Heart left ventricle (tissue), 16 donors: ENCODE data around the gene MYO7B. TPM values are rescaled to one million over a fixed set of nuclear protein-coding genes. Genes with fewer than 3 reads are reported as not detected.

Source experiments
- ATAC-seq, 4 donors: fragments of 200-7000 bp; cut with Tn5 transposase; one replicate each; pipeline ENCODE4 v1.9.1; 2020 to 2022; ENCODE audit warnings: moderate library complexity in 4 of 4, mild to moderate bottlenecking in 3 of 4, moderate number of reproducible peaks in 1 of 4
- DNase-seq, 5 donors: peaks; one replicate each; pipeline ENCODE4 v3.0.0-alpha.2; 2020
- H3K27ac ChIP-seq, 12 donors: fragments of 200-600 bp; sonication (generic) in 4 of 12; one replicate each; pipeline versions ENCODE4 v1.5.0 to v1.8.0; 2016 to 2022; ENCODE audit warnings: mild to moderate bottlenecking in 2 of 12
- H3K27me3 ChIP-seq, 9 donors: fragments of 200-600 bp; sonication (generic) in 2 of 9; one replicate each; pipeline versions ENCODE4 v1.5.1 to v1.8.0; 2016 to 2022; ENCODE audit warnings: mild to moderate bottlenecking in 3 of 9
- H3K36me3 ChIP-seq, 9 donors: fragments of 200-600 bp; sonication (generic) in 2 of 9; one replicate each; pipeline versions ENCODE4 v1.5.0 to v1.8.0; 2018 to 2022; ENCODE audit warnings: mild to moderate bottlenecking in 2 of 9
- H3K4me1 ChIP-seq, 12 donors: fragments of 200-600 bp; sonication (generic) in 4 of 12; one replicate each; pipeline versions ENCODE4 v1.5.0 to v1.8.0; 2016 to 2022; ENCODE audit warnings: mild to moderate bottlenecking in 3 of 12
- H3K4me3 ChIP-seq, 12 donors: fragments of 200-600 bp; sonication (generic) in 4 of 12; one replicate each; pipeline versions ENCODE4 v1.5.0 to v1.8.0; 2017 to 2022; ENCODE audit warnings: mild to moderate bottlenecking in 9 of 12, moderate library complexity in 4 of 12
- H3K9me3 ChIP-seq, 12 donors: fragments of 200-600 bp; sonication (generic) in 4 of 12; one replicate each; pipeline versions ENCODE4 v1.5.0 to v1.8.0; 2016 to 2022; ENCODE audit warnings: mild to moderate bottlenecking in 1 of 12
- POLR2A ChIP-seq, 2 donors: fragments of 450-650 bp; IDR thresholded peaks; one replicate each; pipeline ENCODE4 v1.6.1; 2017; ENCODE audit warnings: antibody characterized with exemption in 2 of 2, mild to moderate bottlenecking in 2 of 2, moderate library complexity in 2 of 2
- WGBS, 4 donors: extraction: QIAGEN DNeasy Blood & Tissue Kit in 2 of 4; methylation state at CpG; one replicate each; pipeline versions ENCODE4 v1.1.5 to v1.1.7; 2013 to 2018; 5-methylcytosine and 5-hydroxymethylcytosine counted together
- intact Hi-C, 10 donors: fragments of 100-400 bp; cut with DNase I; formaldehyde crosslinking; loops; one replicate each; pipeline versions ENCODE4 v1.11.1 to v1.14.2; 2022
- polyA plus RNA-seq, 2 donors: library from polyadenylated mRNA; stranded (reverse); fragments of 200-250 nt; gene quantifications; one replicate each; pipeline ENCODE4 v1.2.3, GENCODE V29; 2013
- total RNA-seq, 9 donors: library from RNA; depleted of rRNA in 2 of 9; stranded (reverse); fragments of >200 nt in 2 of 9; fragmentation: NEBNext Ultra II Directional in 3 of 9; extraction: Animal tissue kit (Norgen Biotek cat#: 25700) in 3 of 9; gene quantifications; one replicate each; pipeline versions ENCODE4 v1.1.0 to v1.2.4, GENCODE V29; 2016 to 2023
- TF ChIP-seq, protein P1 (sequence below), 12 donors: fragments of 200-600 bp; sonication (generic) in 4 of 12; IDR thresholded peaks; one replicate each; pipeline versions ENCODE4 v1.5.0 to v1.8.0; 2018 to 2022; ENCODE audit warnings: antibody characterized with exemption in 12 of 12, mild to moderate bottlenecking in 5 of 12
- donor health status: ischemic (EF 13 %, LVEDD 7.1; RV severe dilation, severe dysfunction).
- donor health status: healthy with polysubstance abuse.
- donor health status: DM: no; HTN: yes; CAD: no.
- donor health status: DM: no; HTN: no; CAD: no.
- donor health status: ischemic (EF 25% LVEDD 6.9; RV normal size, moderate dysfunction).
- donor health status: ischemic (EF 25% LVEDD 5.7; RV mildly dilated, moderate dysfunction).
- donor health status: healthy.
- donor health status: DM: yes; HTN: yes; CAD: no.
- donor health status: ischemic (EF 35%, LVEDD 5.7; RV mildly dilated, moderate dysfunction).
- donor health status: nonischemic (EF 11% LVEDD 7.7; RV severe dilation, severe dysfunction).
- donor health status: DM: yes; HTN: yes; CAD: no.
- donor health status: PGD.
- donor health status: ischemic (EF 29% LVEDD 5.4; RV normal size, mild dysfunction).
- donor health status: nonischemic (EF 23%, LVEDD 6.1; RV moderate dilation, normal function).

Gene MYO7B
- total and polyA plus RNA-seq, 11 donors = 0.20 to 2.1 (median 0.90) TPM

DNA sequence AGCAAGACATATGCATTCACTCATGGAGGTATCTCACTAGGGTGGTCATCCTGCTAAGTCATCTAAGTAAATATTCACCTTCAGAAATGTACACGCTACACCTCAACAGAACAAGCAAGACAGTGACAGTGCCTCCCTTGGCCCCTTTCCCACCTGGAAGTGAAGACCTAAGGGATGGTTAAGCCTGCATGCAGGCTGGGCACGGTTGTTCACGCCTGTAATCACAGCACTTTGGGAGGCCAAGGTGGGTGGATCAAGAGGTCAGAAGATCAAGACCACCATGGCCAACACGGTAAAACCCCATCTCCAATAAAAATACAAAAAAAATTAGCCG, 135.4 kb downstream of the MYO7B start:
- no peak for ATAC-seq
- Histone ChIP-seq H3K4me1 (peaks cover 0 to 80% (median 49%) of the 10 kb centered on the region in 12 donors), H3K36me3 (peaks cover 0 to 4% (median 2%) of the 10 kb centered on the region in 9 donors), H3K27me3 (peaks cover 0 to 23% (median 0%) of the 10 kb centered on the region in 9 donors), H3K27ac (peak overlapping the region in 6 of 12 donors; percentile 3 to 99 (median 94)), H3K9me3 (peaks cover 0 to 11% (median 0%) of the 10 kb centered on the region in 12 donors), H3K4me3 (peak overlapping the region in 1 of 12 donors; percentile 83)
- no peak for DNase-seq
- intact Hi-C loops = loop anchor here in 3 of 10 donors (5.0 to 10.0 kb wide), 2 partner anchors 34 to 76 kb away; no protein-coding TSS in a partner anchor
- TF ChIP-seq POLR2A (IDR thresholded peaks at IDR 0.05) = no peak
- TF ChIP-seq, protein P1, sequence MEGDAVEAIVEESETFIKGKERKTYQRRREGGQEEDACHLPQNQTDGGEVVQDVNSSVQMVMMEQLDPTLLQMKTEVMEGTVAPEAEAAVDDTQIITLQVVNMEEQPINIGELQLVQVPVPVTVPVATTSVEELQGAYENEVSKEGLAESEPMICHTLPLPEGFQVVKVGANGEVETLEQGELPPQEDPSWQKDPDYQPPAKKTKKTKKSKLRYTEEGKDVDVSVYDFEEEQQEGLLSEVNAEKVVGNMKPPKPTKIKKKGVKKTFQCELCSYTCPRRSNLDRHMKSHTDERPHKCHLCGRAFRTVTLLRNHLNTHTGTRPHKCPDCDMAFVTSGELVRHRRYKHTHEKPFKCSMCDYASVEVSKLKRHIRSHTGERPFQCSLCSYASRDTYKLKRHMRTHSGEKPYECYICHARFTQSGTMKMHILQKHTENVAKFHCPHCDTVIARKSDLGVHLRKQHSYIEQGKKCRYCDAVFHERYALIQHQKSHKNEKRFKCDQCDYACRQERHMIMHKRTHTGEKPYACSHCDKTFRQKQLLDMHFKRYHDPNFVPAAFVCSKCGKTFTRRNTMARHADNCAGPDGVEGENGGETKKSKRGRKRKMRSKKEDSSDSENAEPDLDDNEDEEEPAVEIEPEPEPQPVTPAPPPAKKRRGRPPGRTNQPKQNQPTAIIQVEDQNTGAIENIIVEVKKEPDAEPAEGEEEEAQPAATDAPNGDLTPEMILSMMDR (IDR thresholded peaks at IDR 0.05) = no peak
- WGBS, 4 donors = 71 to 84% (median 80%) methylated on average over 5 of the region's 5 CpGs

GRCh38 chr2:127671557-127672302, 136.2 kb downstream of the MYO7B start:
- intact Hi-C loops = loop anchor here in 3 of 10 donors (5.0 to 10.0 kb wide), 2 partner anchors 34 to 77 kb away; no protein-coding TSS in a partner anchor
- peaks cover 0 to 27% (median 0%) of the 10 kb centered on the region in 9 donors for H3K27me3 ChIP-seq
- H3K27ac ChIP-seq = peak overlapping the region; percentile 88 to 100 (median 96)
- peaks cover 0 to 81% (median 50%) of the 10 kb centered on the region in 12 donors for H3K4me1 ChIP-seq
- ATAC-seq (peak in 1 of 4 donors; percentile 3), DNase-seq (peak in 1 of 5 donors; percentile 31)
- peaks cover 0 to 11% (median 0%) of the 10 kb centered on the region in 12 donors for H3K9me3 ChIP-seq
- H3K36me3 ChIP-seq = peaks cover 0 to 4% (median 2%) of the 10 kb centered on the region in 9 donors
- TF ChIP-seq POLR2A (IDR thresholded peaks at IDR 0.05) = no peak
- TF ChIP-seq, protein P1 (IDR thresholded peaks at IDR 0.05) = no peak
- WGBS, 4 donors = 48 to 59% (median 56%) methylated on average over 9 to 14 of the region's 14 CpGs
- peak overlapping the region in 8 of 12 donors; percentile 76 to 98 (median 88) for H3K4me3 ChIP-seq

- Histone ChIP-seq H3K4me1 (peaks cover 0 to 78% (median 51%) of the 10 kb centered on the region in 12 donors), H3K27ac (peak overlapping the region; percentile 88 to 100 (median 96)), H3K36me3 (peaks cover 0 to 4% (median 2%) of the 10 kb centered on the region in 9 donors), H3K4me3 (peak overlapping the region; percentile 69 to 98 (median 86)), H3K9me3 (peaks cover 0 to 9% (median 0%) of the 10 kb centered on the region in 12 donors), H3K27me3 (peaks cover 0 to 26% (median 0%) of the 10 kb centered on the region in 9 donors)
- DNase-seq (peak in 1 of 5 donors; percentile 74), ATAC-seq (peak; percentile 23 to 63 (median 41))
- TF ChIP-seq, protein P1 (IDR thresholded peaks at IDR 0.05) = no peak
- TF ChIP-seq POLR2A (IDR thresholded peaks at IDR 0.05) = no peak
- WGBS, 4 donors = 27 to 32% (median 30%) methylated on average over 14 to 20 of the region's 20 CpGs
- intact Hi-C loops = loop anchor here in 3 of 10 donors (5.0 to 10.0 kb wide), 2 partner anchors 35 to 78 kb away; no protein-coding TSS in a partner anchor
These were observed 137.1 kb downstream of the MYO7B start for GRCh38 chr2:127672341-127673224.
